Lower leg skin (tissue), 3 donors: Measurements from ENCODE around the gene MCCC2.

Source experiments
- POLR2A ChIP-seq, 2 donors: fragments of 450-650 bp; IDR thresholded peaks; one replicate each; pipeline ENCODE4 v1.6.1; 2016 to 2017; ENCODE audit warnings: antibody characterized with exemption in 2 of 2, mild to moderate bottlenecking in 1 of 2, moderate library complexity in 1 of 2
- TF ChIP-seq, protein P1 (sequence below), 3 donors: fragments of 450-650 bp; IDR thresholded peaks; one replicate each; pipeline ENCODE4 v1.5.1; 2016; ENCODE audit warnings: antibody characterized with exemption in 3 of 3, mild to moderate bottlenecking in 3 of 3, moderate library complexity in 2 of 3

DNA sequence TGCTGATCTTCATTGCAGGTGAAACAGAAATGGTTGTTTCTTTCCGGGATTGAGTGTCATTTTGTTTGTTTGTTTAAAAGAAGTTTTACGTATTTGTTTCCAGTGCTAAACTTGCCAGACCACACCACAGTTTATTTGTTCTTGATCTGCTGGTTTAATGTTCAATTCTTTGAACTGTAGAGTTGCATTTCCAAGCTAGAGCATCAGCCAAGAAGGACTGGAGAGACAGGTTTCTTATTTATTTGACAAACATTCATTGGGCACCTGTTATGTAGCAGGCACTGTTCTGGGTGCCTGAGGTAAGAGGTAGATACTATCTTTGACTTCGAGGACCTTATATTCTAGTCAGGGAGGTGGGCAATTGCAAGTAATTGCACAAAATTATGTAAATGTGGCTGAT is 45.0 kb downstream of the MCCC2 start:
- TF ChIP-seq, protein P1, sequence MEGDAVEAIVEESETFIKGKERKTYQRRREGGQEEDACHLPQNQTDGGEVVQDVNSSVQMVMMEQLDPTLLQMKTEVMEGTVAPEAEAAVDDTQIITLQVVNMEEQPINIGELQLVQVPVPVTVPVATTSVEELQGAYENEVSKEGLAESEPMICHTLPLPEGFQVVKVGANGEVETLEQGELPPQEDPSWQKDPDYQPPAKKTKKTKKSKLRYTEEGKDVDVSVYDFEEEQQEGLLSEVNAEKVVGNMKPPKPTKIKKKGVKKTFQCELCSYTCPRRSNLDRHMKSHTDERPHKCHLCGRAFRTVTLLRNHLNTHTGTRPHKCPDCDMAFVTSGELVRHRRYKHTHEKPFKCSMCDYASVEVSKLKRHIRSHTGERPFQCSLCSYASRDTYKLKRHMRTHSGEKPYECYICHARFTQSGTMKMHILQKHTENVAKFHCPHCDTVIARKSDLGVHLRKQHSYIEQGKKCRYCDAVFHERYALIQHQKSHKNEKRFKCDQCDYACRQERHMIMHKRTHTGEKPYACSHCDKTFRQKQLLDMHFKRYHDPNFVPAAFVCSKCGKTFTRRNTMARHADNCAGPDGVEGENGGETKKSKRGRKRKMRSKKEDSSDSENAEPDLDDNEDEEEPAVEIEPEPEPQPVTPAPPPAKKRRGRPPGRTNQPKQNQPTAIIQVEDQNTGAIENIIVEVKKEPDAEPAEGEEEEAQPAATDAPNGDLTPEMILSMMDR (IDR thresholded peaks at IDR 0.05): no peak
- TF ChIP-seq POLR2A (IDR thresholded peaks at IDR 0.05): no peak
